ENCODE data around the gene IL20RB.

- no peak for TF ChIP-seq EZH2 (IDR thresholded peaks at IDR 0.05)
- TF ChIP-seq POLR2AphosphoS5 (IDR thresholded peaks at IDR 0.05; ENCODE audit: borderline replicate concordance, low read depth, low read length), result no peak
Observed at GRCh38 chr3:137011153-137011552, 53.4 kb downstream of the IL20RB start.
